GM12874 (cell line): ENCODE measurements around the gene NPAS3.

Experiments used
- TF ChIP-seq, protein P1 (sequence below): IDR thresholded peaks from 2 replicates; pipeline ENCODE4 v1.5.1; 2011; ENCODE audit warnings: low read depth, mild to moderate bottlenecking, control low read depth, low read length, moderate library complexity; ENCODE audit not compliant: insufficient read depth

Gene NPAS3

DNA sequence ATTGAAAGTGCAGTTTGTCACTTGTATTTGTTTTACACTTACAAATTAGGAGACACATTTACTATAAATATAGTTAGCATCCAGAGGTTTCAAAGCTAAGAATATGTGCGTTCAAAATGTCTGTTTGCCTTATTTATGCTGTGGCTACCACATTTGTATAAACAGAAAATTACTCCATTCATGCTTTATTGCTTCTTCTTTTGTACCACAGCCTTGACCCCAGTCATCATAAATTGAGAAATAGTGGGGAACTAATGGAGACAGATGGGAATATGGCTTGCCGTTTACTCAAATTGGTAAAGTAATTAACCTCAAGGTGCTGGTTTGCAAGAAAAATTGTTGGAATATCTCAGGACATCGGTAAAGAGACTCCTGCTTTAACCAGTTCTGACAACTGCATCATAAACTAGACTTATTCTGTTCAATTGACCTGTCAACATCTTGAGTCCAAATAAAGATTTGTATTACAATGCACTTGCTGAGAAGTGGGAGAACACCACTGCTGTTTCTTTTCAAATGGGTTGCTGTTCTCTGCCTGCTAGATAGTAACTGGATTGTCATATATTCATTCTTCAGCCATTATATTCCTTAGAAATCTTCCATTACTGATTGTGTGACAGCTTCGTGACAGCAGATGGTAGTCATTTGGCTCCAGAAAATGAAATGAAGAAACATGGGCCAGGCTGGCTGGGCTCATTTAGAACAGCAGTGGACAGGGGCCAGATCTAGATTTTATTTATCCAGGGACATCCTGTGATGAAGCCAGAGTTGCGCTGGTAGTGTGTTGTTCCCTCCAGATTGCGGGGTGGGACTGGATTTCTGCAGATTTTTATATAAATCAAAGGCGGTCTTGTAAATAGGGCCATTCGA lies 657.8 kb downstream of the NPAS3 start:
- TF ChIP-seq, protein P1, sequence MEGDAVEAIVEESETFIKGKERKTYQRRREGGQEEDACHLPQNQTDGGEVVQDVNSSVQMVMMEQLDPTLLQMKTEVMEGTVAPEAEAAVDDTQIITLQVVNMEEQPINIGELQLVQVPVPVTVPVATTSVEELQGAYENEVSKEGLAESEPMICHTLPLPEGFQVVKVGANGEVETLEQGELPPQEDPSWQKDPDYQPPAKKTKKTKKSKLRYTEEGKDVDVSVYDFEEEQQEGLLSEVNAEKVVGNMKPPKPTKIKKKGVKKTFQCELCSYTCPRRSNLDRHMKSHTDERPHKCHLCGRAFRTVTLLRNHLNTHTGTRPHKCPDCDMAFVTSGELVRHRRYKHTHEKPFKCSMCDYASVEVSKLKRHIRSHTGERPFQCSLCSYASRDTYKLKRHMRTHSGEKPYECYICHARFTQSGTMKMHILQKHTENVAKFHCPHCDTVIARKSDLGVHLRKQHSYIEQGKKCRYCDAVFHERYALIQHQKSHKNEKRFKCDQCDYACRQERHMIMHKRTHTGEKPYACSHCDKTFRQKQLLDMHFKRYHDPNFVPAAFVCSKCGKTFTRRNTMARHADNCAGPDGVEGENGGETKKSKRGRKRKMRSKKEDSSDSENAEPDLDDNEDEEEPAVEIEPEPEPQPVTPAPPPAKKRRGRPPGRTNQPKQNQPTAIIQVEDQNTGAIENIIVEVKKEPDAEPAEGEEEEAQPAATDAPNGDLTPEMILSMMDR: no peak

DNA sequence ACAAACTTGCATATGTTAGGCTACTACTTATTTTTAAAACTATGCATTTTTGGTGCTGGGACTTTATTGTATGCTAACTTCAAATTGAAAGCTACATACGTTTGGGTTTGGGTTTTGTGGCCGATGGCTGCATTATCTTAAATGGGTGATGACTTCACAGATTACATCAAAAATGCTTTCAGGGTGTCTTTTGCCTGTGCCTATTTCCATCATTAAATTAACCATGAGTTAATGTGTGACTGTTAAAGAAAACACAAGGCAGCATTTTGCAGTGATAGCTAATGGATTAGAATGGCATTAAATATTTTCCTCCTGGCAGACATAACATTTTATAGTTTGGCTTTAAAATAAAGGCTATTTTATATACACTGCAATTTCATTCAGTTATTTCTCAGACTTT lies 659.9 kb downstream of the NPAS3 start:
- TF ChIP-seq, protein P1: no peak

DNA sequence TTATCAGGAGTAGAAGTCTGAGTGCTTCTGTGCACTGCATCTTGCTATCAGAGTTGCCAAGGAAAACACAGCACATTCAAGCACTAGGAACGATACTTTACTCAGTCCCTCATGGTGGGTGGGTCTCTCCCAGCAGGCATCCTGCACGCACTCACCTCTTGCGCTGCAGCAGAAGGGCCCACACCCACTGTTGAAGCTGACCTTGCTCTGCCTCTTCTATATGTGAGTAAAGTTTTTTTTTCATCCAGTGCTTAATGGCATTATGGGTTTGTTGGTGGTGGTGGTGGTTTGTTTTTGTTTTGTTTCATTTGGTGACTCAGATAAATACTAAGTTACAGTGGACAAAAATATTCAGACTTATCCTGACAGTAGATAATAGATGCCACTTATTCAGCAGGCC lies 663.7 kb downstream of the NPAS3 start:
- TF ChIP-seq, protein P1: no peak

DNA sequence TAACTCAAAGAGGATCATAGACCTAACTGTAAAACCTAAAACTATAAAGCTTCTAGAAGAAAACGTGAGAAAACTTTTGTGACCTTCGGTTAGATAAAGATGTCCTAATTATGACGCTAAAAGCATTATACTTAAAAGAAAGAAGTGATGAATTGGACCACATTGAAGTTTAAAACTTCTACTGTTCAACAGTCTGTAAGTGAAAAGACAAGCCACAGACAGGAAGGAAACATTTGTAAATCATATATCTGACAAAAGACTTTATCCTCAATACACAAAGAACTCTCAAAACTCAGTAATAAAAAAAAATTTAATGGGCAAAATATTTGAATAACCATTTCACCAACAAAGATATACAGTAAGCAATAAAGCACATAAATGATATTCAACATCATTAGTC lies 667.9 kb downstream of the NPAS3 start:
- TF ChIP-seq, protein P1: no peak

DNA sequence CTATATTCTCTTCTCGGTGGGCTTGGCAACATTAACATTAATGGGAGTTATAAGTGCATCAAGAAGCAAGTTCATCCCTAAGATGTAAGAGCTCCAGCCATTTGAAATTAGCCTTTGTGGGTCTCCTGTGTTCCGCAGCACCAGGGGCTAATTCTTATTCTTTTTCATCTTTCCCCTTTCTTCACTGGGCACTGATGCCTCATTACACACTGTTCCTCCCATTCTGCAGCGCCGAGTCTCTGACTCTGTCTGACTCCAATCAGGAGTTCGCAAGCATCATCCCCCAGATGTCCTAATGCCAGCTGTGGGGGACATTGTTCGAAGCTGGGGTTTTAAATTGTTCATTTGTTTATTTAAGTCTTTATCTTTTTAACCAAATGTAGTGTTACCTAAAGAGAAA lies 670.9 kb downstream of the NPAS3 start:
- TF ChIP-seq, protein P1: no peak

DNA sequence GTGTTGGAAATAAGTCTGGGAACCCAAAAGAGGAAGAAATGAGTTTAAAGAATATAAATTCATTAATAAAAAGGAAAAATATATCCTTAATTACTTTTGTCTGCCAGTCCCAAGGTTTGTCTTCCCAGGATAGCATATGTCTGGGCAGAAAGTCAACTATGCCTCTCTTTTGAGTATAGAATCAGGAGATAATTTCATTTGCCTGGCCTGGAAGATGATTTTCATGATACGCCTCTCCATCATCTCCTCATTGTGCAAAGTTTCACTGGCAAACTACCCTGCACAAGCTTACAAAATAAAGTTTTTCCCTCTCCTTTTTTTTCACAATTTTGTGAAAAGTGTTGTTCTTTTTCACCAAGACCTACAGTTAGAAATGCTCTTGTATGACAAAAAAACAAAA lies 671.4 kb downstream of the NPAS3 start:
- TF ChIP-seq, protein P1: no peak

DNA sequence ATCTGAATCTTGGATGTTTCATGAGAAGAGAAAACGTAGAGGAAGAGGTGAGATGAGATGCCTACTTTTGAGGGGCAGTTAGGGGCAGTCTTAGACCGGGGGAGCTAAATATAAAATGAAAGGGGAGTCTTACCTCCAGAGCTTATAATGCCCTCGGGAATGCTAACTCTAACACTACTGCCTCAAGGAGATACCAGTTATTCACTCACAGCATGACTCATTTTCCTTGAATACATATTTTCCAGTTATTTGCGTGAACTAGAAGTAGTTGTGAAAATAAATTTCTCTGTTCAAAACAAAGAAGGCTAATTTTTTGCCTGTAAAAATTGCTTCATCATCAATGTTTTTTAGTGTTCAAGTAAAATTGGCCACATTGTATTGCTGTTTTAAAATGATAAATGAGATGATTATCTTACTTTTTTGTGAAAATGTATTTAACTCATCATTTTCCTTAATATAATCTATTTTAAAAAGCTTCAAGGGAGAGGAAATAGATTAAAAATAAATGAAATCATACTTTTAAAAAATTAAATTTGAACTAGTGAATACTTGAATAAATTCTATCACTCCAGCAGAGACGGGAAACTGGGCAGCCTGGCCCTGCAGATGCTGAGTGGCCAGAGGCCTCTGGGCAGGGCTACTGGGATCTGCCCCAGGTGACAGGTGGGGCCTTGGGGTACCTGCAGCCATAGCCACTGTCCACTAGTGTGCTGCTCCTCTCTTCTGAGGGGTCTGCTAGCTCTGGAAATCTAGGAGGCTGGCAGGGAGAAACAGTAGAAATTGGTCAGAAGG lies 672.9 kb downstream of the NPAS3 start:
- TF ChIP-seq, protein P1: no peak
